Measurements from ENCODE around the gene PRKCA. TPM values are rescaled to one million over a fixed set of nuclear protein-coding genes. Genes with fewer than 3 reads are reported as not detected.

Gene PRKCA
- total and polyA plus RNA-seq, 2 of the 13 experiments (the other 11 are each of a cell fraction or from before 2014, with no cell fraction given) = 18.5 to 21.5 TPM

DNA sequence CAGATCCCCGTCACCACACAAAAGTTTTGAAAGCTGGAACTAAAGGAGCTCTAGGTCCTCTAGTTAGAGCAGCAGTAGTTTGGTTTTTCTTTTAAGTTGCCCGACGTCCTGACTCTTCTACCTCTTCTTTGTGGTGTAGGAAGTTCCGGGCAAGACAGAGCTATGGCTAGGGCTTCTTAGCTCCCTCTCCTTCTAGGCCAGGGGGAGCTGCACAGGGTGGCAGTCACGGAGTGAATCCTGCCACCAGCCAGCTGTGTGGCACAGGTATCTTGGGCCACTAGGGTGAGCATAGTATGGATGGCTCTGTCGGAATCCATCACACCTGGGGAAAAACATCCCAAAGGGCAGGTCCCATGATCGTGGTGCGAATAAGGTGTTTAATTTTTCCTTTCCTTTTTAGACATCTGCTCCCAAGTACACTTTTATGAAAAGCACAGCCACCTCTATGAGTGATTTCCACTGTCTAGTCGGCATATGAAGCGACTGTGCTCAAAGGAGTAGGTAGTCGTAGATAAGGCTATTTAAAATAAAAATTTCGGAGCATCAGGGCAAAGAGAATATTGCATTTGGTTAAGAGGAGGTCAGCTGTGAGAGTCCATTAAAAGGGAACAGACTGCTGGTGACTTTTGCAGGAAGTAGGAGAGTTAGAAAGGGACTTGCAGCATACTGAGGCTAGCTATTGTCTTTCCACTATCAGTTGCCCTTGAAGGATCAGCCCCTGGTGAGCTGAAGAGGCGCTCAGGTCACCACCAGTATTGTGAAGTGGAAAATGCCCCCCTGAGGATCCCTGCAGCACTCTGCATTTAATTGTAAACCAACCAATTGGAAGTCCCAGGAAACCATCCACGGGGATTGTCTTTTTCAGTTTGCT, 2.1 kb downstream of the PRKCA start (continued):
- TF ChIP-seq NR2F2 (IDR thresholded peaks at IDR 0.05; ENCODE audit: borderline replicate concordance, low read depth) = no peak
- TF ChIP-seq GATAD2A (CRISPR knock-in tag; IDR thresholded peaks at IDR 0.05) = 0 out of 2 replicates have a peak, but pooled peaks have one; percentile 6
- no peak for TF ChIP-seq MZF1 (CRISPR knock-in tag; IDR thresholded peaks at IDR 0.05; ENCODE audit: borderline replicate concordance)
- no peak for TF ChIP-seq SUZ12 (IDR thresholded peaks at IDR 0.05; ENCODE audit: low read depth, low read length)
- no peak for TF ChIP-seq MAF1 (CRISPR knock-in tag; IDR thresholded peaks at IDR 0.05; ENCODE audit: borderline replicate concordance)
- TF ChIP-seq, protein P1, sequence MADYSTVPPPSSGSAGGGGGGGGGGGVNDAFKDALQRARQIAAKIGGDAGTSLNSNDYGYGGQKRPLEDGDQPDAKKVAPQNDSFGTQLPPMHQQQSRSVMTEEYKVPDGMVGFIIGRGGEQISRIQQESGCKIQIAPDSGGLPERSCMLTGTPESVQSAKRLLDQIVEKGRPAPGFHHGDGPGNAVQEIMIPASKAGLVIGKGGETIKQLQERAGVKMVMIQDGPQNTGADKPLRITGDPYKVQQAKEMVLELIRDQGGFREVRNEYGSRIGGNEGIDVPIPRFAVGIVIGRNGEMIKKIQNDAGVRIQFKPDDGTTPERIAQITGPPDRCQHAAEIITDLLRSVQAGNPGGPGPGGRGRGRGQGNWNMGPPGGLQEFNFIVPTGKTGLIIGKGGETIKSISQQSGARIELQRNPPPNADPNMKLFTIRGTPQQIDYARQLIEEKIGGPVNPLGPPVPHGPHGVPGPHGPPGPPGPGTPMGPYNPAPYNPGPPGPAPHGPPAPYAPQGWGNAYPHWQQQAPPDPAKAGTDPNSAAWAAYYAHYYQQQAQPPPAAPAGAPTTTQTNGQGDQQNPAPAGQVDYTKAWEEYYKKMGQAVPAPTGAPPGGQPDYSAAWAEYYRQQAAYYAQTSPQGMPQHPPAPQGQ (CRISPR knock-in tag; IDR thresholded peaks at IDR 0.05; ENCODE audit: borderline replicate concordance) = 0 out of 2 replicates have a peak, but pooled peaks have one; percentile 43
- TF ChIP-seq MEIS2 (CRISPR knock-in tag; IDR thresholded peaks at IDR 0.05) = no peak
- no peak for TF ChIP-seq ZNF841 (CRISPR knock-in tag; IDR thresholded peaks at IDR 0.05; ENCODE audit: borderline replicate concordance)
- TF ChIP-seq, protein P2, sequence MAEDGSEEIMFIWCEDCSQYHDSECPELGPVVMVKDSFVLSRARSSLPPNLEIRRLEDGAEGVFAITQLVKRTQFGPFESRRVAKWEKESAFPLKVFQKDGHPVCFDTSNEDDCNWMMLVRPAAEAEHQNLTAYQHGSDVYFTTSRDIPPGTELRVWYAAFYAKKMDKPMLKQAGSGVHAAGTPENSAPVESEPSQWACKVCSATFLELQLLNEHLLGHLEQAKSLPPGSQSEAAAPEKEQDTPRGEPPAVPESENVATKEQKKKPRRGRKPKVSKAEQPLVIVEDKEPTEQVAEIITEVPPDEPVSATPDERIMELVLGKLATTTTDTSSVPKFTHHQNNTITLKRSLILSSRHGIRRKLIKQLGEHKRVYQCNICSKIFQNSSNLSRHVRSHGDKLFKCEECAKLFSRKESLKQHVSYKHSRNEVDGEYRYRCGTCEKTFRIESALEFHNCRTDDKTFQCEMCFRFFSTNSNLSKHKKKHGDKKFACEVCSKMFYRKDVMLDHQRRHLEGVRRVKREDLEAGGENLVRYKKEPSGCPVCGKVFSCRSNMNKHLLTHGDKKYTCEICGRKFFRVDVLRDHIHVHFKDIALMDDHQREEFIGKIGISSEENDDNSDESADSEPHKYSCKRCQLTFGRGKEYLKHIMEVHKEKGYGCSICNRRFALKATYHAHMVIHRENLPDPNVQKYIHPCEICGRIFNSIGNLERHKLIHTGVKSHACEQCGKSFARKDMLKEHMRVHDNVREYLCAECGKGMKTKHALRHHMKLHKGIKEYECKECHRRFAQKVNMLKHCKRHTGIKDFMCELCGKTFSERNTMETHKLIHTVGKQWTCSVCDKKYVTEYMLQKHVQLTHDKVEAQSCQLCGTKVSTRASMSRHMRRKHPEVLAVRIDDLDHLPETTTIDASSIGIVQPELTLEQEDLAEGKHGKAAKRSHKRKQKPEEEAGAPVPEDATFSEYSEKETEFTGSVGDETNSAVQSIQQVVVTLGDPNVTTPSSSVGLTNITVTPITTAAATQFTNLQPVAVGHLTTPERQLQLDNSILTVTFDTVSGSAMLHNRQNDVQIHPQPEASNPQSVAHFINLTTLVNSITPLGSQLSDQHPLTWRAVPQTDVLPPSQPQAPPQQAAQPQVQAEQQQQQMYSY (CRISPR knock-in tag; IDR thresholded peaks at IDR 0.05) = 0 out of 2 replicates have a peak, but pooled peaks have one; percentile 37
- TF ChIP-seq HOXA5 (CRISPR knock-in tag; IDR thresholded peaks at IDR 0.05) = 0 out of 2 replicates have a peak, but pooled peaks have one; percentile 20
- peak; percentile 39; the same call in 1 of the 2 replicates for TF ChIP-seq ZFY (CRISPR knock-in tag; IDR thresholded peaks at IDR 0.05)
- TF ChIP-seq, protein P3, sequence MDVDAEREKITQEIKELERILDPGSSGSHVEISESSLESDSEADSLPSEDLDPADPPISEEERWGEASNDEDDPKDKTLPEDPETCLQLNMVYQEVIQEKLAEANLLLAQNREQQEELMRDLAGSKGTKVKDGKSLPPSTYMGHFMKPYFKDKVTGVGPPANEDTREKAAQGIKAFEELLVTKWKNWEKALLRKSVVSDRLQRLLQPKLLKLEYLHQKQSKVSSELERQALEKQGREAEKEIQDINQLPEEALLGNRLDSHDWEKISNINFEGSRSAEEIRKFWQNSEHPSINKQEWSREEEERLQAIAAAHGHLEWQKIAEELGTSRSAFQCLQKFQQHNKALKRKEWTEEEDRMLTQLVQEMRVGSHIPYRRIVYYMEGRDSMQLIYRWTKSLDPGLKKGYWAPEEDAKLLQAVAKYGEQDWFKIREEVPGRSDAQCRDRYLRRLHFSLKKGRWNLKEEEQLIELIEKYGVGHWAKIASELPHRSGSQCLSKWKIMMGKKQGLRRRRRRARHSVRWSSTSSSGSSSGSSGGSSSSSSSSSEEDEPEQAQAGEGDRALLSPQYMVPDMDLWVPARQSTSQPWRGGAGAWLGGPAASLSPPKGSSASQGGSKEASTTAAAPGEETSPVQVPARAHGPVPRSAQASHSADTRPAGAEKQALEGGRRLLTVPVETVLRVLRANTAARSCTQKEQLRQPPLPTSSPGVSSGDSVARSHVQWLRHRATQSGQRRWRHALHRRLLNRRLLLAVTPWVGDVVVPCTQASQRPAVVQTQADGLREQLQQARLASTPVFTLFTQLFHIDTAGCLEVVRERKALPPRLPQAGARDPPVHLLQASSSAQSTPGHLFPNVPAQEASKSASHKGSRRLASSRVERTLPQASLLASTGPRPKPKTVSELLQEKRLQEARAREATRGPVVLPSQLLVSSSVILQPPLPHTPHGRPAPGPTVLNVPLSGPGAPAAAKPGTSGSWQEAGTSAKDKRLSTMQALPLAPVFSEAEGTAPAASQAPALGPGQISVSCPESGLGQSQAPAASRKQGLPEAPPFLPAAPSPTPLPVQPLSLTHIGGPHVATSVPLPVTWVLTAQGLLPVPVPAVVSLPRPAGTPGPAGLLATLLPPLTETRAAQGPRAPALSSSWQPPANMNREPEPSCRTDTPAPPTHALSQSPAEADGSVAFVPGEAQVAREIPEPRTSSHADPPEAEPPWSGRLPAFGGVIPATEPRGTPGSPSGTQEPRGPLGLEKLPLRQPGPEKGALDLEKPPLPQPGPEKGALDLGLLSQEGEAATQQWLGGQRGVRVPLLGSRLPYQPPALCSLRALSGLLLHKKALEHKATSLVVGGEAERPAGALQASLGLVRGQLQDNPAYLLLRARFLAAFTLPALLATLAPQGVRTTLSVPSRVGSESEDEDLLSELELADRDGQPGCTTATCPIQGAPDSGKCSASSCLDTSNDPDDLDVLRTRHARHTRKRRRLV (CRISPR knock-in tag; IDR thresholded peaks at IDR 0.05) = no peak
- no peak for TF ChIP-seq CENPT (CRISPR knock-in tag; IDR thresholded peaks at IDR 0.05; ENCODE audit: low read depth)
- TF ChIP-seq ZNF501 (CRISPR knock-in tag; IDR thresholded peaks at IDR 0.05) = peak; percentile 20; the same call in 1 of the 2 replicates
- no peak for TF ChIP-seq ZNF138 (CRISPR knock-in tag; IDR thresholded peaks at IDR 0.05; ENCODE audit: low read depth)
- no peak for TF ChIP-seq RAD51 (IDR thresholded peaks at IDR 0.05; ENCODE audit: borderline replicate concordance)

Data from HepG2 (cell line).